Posterior vena cava (tissue), 2 donors: ENCODE results near the gene LMO1. TPM values are rescaled to one million over a fixed set of nuclear protein-coding genes. Genes with fewer than 3 reads are reported as not detected.
A peak's percentile ranks its signal among the peaks of the same experiment; 100 is the strongest.

Experiments
- DNase-seq: peaks from one replicate; pipeline ENCODE4 v3.0.0-alpha.2; 2020; ENCODE audit warnings: low spot score
- intact Hi-C, 2 donors: fragments of 100-400 bp; cut with DNase I; formaldehyde crosslinking; loops; one replicate each; pipeline versions ENCODE4 v1.14.1 to v1.14.2; 2022 to 2023
- long read RNA-seq, 2 donors: library from polyadenylated mRNA; unstranded; transcript quantifications; one replicate each; pipeline ENCODE4 v2.0.0, GENCODE V29; 2020 to 2021
- total RNA-seq, 2 donors: library from RNA; stranded (reverse); fragmentation: NEBNext Ultra II Directional; extraction: Animal tissue kit (Norgen Biotek cat#: 25700); gene quantifications; one replicate each; pipeline ENCODE4 v1.2.1, GENCODE V29; 2021
- donor health status: DM: yes; HTN: yes; CAD: no.
- donor health status: DM: yes; HTN: yes; CAD: no.

Gene LMO1
- under 1 TPM in 1 of 2 donors, not detected in 1; 0.38 TPM for total RNA-seq
- long read RNA-seq, donor 1 = 0 reads
- long read RNA-seq, donor 2 = 0 reads

- DNase-seq = peak; percentile 95
- intact Hi-C loops = loop anchor here in 1 of 2 donors (5.0 kb wide), 1 partner anchor 37 kb away; no protein-coding TSS in a partner anchor
These were observed at the start of gene LMO1 for GRCh38 chr11:8263769-8264410. LMO1 (minus strand) TSS chr11:8263878; CDS start chr11:8263362, 516 bp downstream.

- intact Hi-C loops = no loop called here
- peak; percentile 36 for DNase-seq
These were observed 49.3 kb upstream of the LMO1 start for GRCh38 chr11:8312986-8313385.

GRCh38 chr11:8311366-8311765, 47.7 kb upstream of the LMO1 start:
- intact Hi-C loops = no loop called here
- peak; percentile 49 for DNase-seq

- DNase-seq = peak; percentile 28
- intact Hi-C loops = no loop called here
These were observed 47.1 kb upstream of the LMO1 start for GRCh38 chr11:8310743-8311298.

- DNase-seq = peak; percentile 25
- intact Hi-C loops = no loop called here
These were observed 46.2 kb upstream of the LMO1 start for GRCh38 chr11:8309862-8310261.

- peak; percentile 18 for DNase-seq
- intact Hi-C loops = no loop called here
These were observed 45.6 kb upstream of the LMO1 start for GRCh38 chr11:8309311-8309710.

- intact Hi-C loops = no loop called here
- peak; percentile 28 for DNase-seq
These were observed 43.9 kb upstream of the LMO1 start for GRCh38 chr11:8307601-8308000.

GRCh38 chr11:8301622-8302021, 37.9 kb upstream of the LMO1 start:
- no peak for DNase-seq
- intact Hi-C loops = no loop called here

GRCh38 chr11:8298801-8299786, 35.4 kb upstream of the LMO1 start:
- intact Hi-C loops = no loop called here
- peak; percentile 71 for DNase-seq

- intact Hi-C loops = no loop called here
- DNase-seq = no peak
These were observed 34.2 kb upstream of the LMO1 start for GRCh38 chr11:8297781-8298440.

- intact Hi-C loops = no loop called here
- DNase-seq = no peak
These were observed 33.2 kb upstream of the LMO1 start for GRCh38 chr11:8296872-8297271.

GRCh38 chr11:8296038-8296649, 32.5 kb upstream of the LMO1 start:
- DNase-seq = no peak
- intact Hi-C loops = no loop called here

- no peak for DNase-seq
- intact Hi-C loops = no loop called here
These were observed 30.7 kb upstream of the LMO1 start for GRCh38 chr11:8294251-8294935.

GRCh38 chr11:8293171-8293570, 29.5 kb upstream of the LMO1 start:
- intact Hi-C loops = no loop called here
- no peak for DNase-seq

- DNase-seq = no peak
- intact Hi-C loops = no loop called here
These were observed 28.7 kb upstream of the LMO1 start for GRCh38 chr11:8292351-8292750.

- intact Hi-C loops = no loop called here
- DNase-seq = peak; percentile 42
These were observed 28.0 kb upstream of the LMO1 start for GRCh38 chr11:8291421-8292350.

GRCh38 chr11:8290081-8290810, 26.6 kb upstream of the LMO1 start:
- intact Hi-C loops = no loop called here
- no peak for DNase-seq
